LNCAP (cell line): ENCODE results near the gene HTR7.

ENCODE experiments used
- TF ChIP-seq, protein P1 (sequence below): fragments of 450-650 bp; IDR thresholded peaks from 2 replicates; pipeline ENCODE4 v1.5.1; 2017; ENCODE audit warnings: mild to moderate bottlenecking

HTR7 gene

DNA sequence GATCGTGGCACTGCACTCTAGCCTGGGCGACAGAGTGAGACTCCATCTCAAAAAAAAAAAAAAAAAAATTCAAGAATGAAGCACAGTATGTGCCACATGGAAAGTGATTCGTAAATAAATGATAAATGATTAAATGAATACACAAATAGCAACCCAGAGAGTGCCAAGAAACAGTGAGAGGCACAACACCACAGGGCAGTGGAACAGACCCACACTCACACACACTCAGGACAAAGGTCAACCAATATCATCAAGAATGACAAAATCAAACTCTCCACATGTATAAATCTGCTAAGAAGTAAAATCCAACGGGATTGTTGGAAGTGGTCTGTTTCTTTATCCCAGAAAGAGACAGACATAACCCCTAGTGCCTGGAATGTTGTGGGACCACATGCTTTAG lies 77.4 kb downstream of the HTR7 start:
- TF ChIP-seq, protein P1, sequence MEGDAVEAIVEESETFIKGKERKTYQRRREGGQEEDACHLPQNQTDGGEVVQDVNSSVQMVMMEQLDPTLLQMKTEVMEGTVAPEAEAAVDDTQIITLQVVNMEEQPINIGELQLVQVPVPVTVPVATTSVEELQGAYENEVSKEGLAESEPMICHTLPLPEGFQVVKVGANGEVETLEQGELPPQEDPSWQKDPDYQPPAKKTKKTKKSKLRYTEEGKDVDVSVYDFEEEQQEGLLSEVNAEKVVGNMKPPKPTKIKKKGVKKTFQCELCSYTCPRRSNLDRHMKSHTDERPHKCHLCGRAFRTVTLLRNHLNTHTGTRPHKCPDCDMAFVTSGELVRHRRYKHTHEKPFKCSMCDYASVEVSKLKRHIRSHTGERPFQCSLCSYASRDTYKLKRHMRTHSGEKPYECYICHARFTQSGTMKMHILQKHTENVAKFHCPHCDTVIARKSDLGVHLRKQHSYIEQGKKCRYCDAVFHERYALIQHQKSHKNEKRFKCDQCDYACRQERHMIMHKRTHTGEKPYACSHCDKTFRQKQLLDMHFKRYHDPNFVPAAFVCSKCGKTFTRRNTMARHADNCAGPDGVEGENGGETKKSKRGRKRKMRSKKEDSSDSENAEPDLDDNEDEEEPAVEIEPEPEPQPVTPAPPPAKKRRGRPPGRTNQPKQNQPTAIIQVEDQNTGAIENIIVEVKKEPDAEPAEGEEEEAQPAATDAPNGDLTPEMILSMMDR = no peak

- TF ChIP-seq, protein P1 = peak; percentile 55
Measured at GRCh38 chr10:90779548-90779947, 78.3 kb downstream of the HTR7 start.

- TF ChIP-seq, protein P1 = no peak
Measured at GRCh38 chr10:90777621-90778020, 80.2 kb downstream of the HTR7 start.

GRCh38 chr10:90775351-90776028 lies 82.3 kb downstream of the HTR7 start:
- TF ChIP-seq, protein P1 = no peak

- TF ChIP-seq, protein P1 = no peak
Measured at GRCh38 chr10:90769946-90770841, 87.6 kb downstream of the HTR7 start.

- TF ChIP-seq, protein P1 = peak; percentile 81
Measured at GRCh38 chr10:90751107-90751997, 106.5 kb downstream of the HTR7 start.

- TF ChIP-seq, protein P1 = no peak
Measured at GRCh38 chr10:90746829-90747228, 111.0 kb downstream of the HTR7 start.
